SH-SY5Y (cell line): ENCODE results near the gene RASGRF1.

ENCODE experiments used
- GATA2 ChIP-seq: IDR thresholded peaks from 2 replicates; pipeline ENCODE4 v1.6.1; 2011; ENCODE audit warnings: mild to moderate bottlenecking, low read depth, low read length
- GATA3 ChIP-seq: IDR thresholded peaks from 2 replicates; pipeline ENCODE4 v1.6.1; 2011; ENCODE audit warnings: low read depth, mild to moderate bottlenecking, low read length, moderate library complexity

RASGRF1 gene

GRCh38 chr15:79045041-79045440 is 45.5 kb downstream of the RASGRF1 start:
- TF ChIP-seq GATA2 (no peak), GATA3 (no peak)

- TF ChIP-seq GATA3 (no peak), GATA2 (no peak)
Measured at GRCh38 chr15:79042213-79042928, 48.2 kb downstream of the RASGRF1 start.

GRCh38 chr15:79041601-79042168 is 48.9 kb downstream of the RASGRF1 start:
- TF ChIP-seq GATA2 (no peak), GATA3 (no peak)

DNA sequence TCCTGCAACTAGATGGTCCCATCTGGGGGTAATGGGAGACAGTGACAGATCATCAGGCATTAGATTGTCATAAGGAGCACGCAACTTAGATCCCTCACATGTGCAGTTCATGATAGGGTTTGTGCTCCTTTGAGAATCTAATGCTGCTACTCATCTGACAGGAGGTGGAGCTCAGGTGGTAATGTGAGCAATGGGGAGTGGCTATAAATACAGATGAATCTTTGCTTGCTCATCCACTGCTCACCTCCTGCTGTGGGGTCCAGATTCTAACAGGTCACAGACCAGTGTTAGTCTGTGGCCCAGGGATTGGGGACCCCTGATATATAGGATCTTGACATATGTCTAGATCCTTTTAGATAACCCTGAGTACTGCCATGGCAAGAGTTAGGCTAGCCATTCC is 52.7 kb downstream of the RASGRF1 start:
- TF ChIP-seq GATA2 (no peak), GATA3 (no peak)

GRCh38 chr15:79036323-79036722 is 54.3 kb downstream of the RASGRF1 start:
- TF ChIP-seq GATA3 (no peak), GATA2 (no peak)

- TF ChIP-seq GATA3 (no peak), GATA2 (no peak)
Measured at GRCh38 chr15:79035814-79036213, 54.8 kb downstream of the RASGRF1 start.

- no peak for TF ChIP-seq GATA3
- no peak for TF ChIP-seq GATA2
Measured at GRCh38 chr15:79035111-79035601, 55.4 kb downstream of the RASGRF1 start.

DNA sequence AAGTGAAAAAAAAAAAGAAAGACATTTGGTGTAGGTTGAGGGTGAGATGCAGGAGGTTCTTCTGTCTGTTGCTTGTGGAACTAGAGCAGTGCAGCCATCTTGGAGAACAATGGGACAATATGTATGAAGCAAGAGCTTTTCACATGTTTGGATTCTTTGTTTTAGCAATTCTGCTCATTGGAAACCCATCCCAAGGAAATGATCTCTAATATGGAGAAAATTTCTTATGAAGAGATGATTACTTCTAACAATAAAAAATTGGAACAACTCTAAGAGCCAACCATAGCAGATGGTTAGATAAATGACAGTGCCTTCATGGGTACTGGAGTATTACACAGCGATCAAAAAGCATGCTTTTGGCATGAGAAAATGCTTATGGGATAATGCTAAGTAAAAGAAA is 56.3 kb downstream of the RASGRF1 start:
- TF ChIP-seq GATA2, result no peak
- no peak for TF ChIP-seq GATA3

- TF ChIP-seq GATA3 (no peak), GATA2 (no peak)
Measured at GRCh38 chr15:79032656-79033055, 57.9 kb downstream of the RASGRF1 start.

DNA sequence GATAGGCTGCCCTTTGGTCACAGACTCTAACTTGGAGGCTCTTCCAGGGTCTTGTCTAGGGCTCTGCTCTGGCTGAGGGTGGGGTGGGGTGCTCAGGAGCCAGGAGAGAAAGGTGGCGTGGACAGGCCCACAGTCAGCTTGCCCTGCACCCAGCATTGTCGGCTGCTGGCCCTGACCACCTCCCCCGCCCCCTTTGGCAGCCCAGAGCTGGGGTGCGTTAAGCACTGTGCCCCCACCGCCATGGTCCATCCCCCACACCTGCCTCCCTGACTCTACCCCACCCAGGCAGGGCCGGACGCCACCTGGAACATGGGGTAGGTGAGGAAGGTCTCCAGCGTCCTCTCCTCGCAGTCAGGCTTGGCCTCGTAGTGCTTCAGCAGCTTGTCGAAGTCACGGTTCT is 58.8 kb downstream of the RASGRF1 start:
- no peak for TF ChIP-seq GATA3
- no peak for TF ChIP-seq GATA2

DNA sequence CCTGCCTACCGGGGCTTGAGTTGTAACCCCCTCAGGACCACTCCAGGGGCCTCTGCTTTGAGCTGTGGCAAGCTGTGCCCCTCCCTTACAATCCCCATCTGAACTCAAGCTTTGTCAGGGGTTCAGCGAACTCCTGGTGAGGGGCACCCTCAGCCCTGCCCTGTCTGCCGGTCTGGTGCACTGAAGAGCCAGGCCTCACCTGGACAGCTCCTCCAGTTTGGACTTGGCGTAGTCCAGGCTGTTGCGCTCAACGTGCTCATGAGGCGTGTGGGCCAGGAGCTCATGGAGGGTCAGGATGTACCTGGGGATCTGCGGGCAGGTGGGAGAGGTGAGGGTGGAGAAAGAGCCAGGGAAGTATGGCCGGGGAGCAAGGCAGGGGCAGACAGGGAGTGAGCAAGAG is 59.4 kb downstream of the RASGRF1 start:
- no peak for TF ChIP-seq GATA2

GRCh38 chr15:79030470-79030869 is 60.1 kb downstream of the RASGRF1 start:
- no peak for TF ChIP-seq GATA2
- TF ChIP-seq GATA3, result no peak

- TF ChIP-seq GATA2, result no peak
- no peak for TF ChIP-seq GATA3
Measured at GRCh38 chr15:79028411-79028964, 62.1 kb downstream of the RASGRF1 start.

DNA sequence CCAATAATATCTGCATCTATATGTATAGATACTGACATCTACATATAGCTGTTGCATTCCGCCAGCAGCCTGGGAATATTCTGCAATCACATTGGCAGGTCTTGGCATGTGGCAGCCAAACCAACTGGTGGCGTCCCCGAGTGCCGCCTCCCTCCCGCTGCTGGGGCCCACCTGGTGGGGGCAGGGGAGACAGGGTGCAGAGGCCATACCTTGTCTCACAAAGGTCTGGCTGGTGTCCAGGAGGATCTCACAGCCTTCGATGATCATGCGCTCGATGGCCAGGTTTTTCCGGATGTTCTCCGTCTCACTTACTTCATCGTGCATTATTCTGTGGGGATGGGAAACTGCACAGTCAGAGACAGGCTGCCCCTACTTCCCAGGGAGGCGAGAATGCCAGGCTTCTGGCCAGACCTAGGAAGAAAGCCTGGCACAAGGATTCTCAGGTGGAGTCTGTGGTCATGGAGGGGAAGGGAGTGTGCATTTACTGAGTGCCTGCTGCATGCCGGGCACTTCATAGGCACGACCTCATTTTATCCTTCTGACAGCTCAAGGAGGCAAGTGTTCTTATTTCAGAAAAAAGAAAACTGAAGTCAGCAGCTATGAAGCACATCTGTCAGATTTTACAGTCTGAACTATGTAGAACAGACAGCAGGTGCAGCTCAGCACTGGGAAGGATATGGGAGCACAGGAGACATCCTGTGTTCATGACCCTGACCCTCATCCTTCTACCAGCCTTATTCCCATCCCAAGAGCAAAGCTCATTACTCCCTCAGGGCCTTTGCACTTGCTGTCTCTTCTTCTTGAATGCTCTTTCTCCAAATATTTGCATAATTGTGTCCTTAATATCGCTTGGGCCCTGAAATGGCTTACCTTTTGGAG is 62.8 kb downstream of the RASGRF1 start:
- TF ChIP-seq GATA3 (no peak), GATA2 (no peak)

GRCh38 chr15:79025802-79026201 is 64.8 kb downstream of the RASGRF1 start:
- no peak for TF ChIP-seq GATA3
- TF ChIP-seq GATA2, result no peak
